Left renal pelvis (tissue), 4 donors: ENCODE measurements around the gene OR2V2. TPM values are rescaled to one million over a fixed set of nuclear protein-coding genes. Genes with fewer than 3 reads are reported as not detected.
A peak's percentile ranks its signal among the peaks of the same experiment; 100 is the strongest.

Source experiments
- DNase-seq, 4 donors: peaks; one replicate each; pipeline ENCODE4 v3.0.0-alpha.2; 2013; ENCODE audit warnings: low read depth in 4 of 4, low spot score in 3 of 4
- polyA plus RNA-seq, 4 donors: library from polyadenylated mRNA; unstranded; fragments of 120-200 nt; gene quantifications; one replicate each; pipeline ENCODE4 v1.2.1, GENCODE V29; 2013; ENCODE audit not compliant: insufficient read length in 4 of 4

OR2V2 gene
- polyA plus RNA-seq, 4 donors = 0.05 to 0.06 TPM; not detected in 2

DNA sequence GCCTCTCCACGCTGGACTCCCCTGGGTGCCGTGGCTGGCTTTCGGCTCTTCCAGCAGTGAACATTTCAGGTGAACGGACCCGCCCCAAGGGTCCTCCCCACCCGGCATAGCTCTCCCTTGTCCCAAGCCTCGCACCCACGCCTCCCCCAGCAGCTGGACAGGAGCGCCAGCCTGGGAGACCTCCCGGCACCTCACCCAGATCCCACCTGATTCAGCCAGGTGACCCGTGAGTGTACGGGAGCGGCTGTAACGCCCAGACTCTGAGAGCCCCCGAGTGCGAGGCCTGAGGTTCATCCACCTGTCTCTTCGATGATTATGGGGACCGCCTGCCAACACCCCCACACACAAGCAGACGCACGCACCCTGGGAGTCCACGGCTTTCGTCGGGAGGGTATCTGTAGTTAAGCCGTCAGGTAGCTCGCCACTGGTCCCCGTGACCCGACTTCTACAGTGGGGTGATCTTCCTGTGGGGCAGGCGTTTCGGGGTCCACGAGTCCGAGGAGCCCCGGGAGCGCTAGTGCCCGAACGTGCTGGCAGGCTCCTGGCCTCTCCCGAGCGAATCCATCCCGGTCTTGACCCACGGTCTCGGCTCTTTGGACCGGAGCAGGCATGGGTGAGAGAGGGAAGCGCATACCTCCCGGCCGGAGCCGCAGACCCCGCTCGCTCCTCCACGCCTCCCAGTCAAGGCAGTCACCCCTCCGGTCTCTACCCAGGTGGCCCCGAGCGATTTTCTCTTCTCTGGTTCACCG lies 42.8 kb downstream of the OR2V2 start:
- DNase-seq = no peak

DNA sequence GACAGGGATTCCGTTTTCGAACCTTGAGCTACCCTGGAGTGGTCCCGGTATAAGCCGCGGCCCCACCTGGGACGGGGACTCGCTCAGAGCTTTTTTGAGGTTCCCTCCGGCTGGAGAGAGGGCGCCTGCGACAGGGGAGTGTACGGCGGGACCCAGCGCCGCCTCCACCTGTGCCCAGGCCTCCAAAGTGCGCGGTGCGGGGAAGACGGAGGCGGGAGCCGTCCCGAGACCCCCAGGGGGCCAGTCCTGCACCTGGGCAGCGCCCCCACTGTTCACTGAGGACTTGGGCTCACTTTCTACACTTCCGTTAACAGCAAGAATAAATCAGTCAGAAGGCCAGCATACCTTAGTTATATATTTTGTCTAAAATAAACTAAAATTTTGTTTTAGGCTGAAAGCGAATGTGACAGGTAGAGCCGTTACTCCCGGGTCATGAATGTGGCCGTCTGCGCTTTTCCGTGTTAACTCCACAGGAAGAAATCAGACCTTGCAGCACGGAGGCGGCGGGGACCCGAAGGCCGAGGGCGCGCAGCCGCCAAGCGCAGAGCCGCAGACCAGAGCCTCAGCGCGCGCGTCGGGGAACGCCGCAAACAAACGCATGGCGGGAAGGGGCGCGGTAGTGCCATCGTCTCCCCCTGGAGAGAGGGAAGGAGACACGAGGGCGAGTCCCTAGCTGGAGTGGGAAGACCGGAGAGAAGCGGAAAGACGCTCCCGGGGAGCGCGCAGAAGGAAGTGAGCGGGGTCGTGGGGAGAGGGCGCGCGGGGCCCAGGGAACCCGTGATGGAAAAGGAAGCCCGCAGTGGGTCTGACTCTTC lies 43.5 kb downstream of the OR2V2 start:
- no peak for DNase-seq

DNA sequence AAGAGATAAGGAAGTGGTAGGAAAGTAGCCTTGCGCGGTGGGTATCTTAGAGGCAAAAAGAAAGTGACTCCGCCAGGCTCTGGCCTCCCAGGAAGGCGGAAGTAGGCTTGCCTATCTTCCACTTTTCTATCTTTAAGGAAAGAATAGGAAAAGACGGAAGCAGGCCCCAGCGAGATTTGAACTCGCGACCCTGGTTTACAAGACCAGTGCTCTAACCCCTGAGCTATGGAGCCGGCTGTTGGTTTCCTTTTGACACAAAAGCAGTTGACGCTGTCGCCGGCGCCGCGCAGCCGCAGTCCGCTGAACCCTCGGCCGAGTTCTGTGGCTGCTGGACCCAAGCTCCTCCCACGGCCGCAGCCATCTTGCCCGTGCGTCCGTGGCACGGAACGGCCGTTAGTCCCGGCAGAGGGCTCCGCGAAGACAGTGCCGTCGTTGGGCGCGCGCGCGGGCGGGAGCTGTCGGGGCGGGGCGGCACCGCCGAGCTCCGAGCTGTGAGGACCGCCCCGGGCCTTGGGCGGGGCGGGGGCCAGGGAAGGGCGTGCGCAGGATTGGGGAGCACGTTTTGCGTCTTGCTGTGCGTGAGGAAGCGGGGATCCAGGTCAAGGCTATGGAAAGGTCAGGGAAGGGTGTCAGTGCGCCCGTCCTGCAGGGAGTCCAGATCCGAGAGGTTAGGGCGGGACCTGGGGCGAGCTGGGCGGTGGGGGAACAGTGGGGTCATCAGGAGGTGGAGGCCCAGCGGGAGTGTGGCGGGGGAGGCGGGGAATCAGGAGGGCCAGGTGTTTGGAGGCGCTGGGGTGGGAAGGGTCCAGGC lies 44.3 kb downstream of the OR2V2 start:
- peak in 3 of 4 donors; percentile 87 to 90 (median 88) for DNase-seq

DNA sequence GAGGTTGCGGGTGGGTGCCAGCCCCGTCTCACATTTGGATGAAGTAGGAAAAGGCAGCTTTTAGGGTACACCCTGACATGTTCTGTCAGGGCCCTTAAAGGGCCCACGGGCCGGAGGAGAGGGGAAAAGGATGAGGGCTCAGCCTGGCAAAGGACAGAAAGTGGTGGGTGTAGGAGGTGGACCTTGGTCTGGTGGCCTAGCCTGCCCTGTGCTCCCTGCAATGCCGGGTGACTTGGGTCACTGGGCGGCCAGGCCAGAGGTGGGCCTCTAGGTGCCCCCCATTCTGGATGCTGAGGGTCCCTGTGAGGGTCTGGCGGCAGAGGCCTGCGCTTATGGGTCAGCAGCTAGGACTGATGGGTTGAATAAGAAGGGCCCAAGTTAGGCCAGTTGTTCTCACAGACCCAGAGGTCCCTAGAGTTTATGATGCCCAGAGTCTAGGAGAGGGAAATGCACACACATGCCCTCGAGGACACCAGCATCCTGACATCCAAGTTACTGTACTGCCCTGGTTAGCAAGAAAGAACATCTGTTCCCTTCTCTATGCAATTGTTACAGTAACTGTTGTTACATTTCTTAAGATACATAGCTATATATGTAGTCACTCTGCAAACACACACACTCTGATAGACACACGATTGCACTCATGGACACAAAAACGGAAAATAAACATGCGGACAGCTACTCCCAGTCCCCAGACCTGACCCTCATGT lies 45.1 kb downstream of the OR2V2 start:
- no peak for DNase-seq

DNA sequence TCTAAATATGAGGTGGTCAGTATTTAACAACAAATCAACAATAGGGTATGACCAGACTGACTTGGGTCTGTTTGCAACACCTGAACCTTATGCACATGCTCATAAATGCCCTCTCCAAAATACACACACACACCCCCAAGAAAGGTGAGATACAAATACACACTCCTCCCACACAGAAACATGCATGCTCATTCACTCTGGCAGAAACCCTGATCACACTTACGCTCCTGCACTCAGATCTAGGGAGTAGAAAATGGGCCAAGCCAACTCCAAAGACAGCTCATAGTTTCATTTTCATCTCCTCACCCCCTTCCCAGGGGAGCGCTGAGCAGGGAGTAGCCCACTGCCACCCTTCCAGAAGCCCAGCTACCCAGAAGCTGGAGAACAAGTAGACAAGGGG lies 46.3 kb downstream of the OR2V2 start:
- no peak for DNase-seq

DNA sequence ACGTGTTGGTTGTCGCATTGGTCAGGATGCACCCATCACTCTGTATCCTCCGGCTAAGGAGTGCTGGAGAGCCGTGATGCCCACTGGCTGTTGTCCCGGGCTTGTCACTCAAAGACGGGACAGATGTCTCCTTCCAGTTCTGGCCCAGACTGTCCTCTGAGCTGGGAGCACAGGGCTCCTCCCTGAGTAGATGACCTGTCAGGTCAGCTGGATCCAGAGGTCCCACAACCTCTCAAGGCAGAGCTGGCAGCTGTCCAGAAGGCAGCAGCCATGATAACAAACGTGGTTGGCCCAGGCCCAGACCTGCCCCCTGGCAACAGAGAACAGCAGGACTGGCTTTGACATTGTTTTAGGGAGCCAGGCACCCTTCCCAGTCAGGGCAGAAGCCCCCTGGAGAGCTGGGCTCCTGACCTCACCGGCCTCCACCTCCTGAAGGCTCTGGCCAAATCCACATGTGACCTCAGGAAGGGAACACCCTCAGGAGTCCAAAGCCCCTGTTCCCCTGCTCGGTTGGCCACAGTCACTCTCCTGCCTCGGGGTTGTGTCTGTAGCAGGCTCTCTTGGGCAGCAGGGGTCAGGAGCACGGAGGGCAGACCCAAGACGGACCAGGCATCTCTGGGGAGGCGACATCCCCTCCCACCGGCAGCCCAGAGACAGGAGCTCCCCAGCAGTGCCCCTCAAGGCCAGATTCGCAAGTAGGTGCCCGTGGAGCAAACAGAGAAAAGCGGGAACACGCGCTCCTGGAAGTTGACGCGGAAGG lies 47.3 kb downstream of the OR2V2 start:
- no peak for DNase-seq

DNA sequence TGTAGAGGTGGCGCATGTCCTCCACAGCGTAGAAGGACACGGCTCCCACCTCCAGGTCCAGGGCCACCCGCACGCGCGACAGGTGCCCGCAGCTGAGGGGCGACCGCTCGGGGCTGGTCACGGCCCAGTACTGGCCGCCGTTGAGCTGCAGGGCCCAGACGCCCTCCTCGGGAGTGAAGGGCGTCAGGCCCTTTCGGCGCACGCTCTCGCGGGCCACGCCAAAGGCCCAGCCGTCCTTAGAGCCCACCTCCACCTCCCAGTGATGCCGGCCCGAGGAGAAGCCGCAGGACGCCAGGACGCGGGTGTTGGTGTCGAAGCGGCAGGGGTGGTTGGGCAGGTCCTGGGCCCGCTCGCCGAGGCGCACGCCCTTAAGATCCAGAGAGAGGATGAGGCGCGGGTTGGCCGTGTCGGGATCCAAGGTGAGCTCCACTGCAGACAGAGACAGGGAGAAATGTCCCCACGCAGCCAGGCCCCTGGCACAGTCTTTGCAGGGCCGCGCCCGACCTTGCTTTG lies 47.9 kb downstream of the OR2V2 start:
- no peak for DNase-seq

DNA sequence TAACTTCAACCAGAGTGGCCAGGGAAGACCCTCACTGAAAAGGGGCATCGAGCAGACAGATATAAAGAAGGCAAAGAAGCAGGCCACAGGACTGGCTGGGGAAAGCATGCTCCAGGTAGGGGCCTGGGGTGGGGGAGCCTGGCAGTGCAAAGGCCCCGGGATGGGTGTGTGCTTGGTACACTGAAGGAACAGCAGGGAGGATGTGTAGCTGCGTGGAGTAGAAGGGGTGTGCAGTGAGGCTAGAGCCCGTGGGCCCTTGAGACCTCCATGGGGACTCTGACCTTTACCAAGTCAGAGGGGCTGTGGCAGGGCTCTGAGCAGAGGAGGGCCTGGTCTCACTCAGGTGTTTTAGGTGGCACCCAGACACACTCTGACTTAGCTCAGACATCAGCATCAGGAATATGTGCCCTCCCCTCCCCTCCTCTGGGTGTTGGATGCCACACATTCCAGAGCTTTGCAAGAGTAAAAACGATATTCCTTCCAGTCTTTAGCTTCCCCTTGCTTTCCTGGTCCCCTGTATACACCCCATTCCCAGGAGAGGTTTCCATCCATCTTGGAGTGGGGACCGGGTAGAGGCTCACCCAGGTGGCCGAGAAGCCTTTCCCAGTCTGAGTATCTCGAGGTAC lies 50.1 kb downstream of the OR2V2 start:
- no peak for DNase-seq

DNA sequence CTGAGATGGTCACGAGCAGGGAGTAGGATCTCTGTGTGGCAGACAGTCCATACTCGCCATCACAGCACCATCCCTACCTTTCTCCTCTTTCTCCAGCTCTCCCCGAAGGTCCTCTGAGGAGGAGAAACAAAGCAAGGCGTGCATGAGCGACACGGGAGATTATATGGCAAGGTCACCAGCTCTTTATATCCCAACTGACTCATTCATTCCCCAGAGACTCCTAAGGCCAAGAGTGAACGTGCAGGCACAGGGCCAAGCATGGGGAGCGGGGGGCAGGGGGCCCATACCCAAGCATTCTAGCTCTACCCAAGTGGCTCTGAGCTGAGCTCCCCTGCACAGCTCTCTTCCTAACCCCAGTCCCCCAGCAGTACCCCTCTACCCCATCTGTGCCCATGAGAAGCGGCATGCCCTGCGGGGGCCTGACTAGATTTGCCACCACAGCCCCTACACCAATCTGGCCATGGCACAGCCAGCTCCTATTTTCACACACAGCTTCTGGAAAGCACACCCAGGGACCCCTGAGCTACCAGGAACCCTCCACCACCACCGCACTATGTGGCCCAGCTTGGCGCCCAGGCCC lies 50.8 kb downstream of the OR2V2 start:
- no peak for DNase-seq

DNA sequence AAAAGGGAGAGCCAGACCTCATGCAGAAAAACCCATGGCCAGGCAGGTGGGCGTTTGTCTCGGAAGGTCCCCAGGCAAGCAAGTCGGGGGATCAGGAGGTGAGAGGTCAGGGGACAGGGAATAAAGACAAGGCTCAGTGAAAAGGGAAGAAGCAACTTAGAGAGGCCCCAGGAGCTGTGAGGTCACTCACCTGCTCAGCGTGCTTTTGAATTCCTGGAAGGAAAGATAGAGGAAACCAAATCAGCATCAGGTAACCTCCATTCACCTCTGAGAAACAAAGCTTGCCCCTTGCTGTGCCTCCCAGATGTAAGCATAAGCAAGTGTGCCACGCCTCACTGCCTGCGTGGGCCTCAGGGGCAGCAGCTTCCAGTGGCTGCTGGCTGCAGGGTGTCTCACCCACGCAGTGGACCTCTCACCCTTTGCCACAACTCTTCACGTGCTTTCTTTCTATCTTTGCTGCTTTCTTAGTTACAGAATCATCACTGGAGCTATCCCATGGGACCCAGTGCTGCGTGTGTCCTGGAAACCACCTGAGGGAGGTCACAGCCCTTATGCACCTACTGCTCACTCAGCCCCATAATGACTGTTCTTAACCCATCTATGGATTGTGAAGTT lies 51.6 kb downstream of the OR2V2 start:
- DNase-seq = no peak

DNA sequence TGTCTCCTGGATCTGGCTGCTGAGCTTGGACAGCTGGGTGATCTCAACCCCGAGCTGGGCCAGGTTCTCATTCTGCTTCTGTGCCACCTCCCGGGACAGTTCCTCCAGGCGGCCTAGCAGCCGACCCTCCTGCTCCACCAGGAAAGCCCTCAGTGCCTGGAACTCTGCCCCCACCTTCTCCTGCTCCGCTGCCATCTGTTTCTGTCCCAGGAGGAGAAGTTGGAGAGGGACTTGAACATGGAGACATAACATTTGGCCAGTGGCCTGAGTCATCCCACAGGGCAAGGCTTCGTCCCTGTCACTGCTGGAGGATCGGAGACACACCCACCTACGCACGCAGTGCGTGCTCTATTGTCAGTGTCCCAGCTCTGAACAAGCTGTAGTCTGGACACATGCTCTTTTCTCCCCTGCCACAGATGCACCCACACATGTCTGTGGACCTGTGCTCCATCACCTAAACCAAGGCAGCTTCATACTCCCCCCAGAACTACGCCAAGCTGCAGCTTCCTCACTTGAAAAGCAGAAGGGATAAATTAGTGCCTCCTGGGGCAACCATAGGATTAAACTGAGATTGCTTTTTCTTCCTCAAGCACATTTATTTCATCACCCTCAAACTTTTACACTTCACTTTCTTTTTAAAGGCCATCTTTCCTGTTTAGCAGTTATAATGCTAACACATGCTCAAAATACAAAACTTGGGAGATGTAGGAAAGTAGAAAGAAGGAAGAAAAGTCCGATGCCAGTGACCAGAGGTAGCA lies 52.7 kb downstream of the OR2V2 start:
- DNase-seq = no peak

DNA sequence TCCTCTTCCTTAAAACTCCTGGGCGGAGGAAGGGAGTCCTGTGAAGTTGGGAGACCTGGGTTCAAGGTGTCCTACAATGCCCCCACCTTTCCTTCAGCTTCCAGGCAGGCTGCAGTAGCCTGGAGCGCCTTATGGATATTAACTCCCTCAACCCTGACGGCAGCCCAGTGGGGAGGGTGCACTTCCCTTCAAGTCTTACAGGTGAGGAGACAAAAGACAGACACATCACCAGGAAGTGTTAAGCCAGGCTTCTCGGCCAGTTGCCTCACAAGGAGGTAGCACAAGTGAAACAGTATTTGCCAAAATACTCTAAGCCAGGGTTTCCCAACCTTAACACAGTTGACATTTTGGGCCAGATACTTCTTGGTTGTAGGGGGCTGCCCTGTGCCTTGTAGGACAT lies 53.4 kb downstream of the OR2V2 start:
- no peak for DNase-seq

DNA sequence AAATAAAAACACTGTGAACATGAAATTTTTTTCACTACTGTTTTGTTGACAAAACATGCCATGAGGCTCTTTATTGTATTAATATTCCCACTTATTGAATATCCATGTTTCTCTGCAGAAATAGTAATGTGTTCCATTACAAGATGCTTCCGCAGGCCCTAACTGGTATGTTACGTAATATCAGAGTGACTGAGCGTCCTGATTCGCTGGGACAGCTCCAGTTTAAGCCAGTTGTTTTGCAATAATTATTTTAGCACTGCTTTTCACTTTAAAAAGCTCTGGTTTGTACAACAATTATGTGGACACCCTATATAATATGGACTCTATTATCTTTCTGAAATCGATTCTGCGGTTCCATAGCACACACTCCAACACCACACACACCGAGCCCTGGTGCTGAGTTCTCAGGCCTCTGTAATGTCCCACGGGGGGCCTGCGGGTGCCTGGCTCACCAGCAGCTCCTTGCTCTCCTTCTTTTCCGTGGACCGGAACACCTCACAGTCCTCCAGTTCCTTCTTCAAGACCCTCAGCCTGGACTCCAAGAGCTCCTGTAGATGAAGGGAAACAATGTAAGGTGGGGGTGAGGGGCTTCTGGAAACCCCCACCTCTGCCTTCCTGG lies 55.8 kb downstream of the OR2V2 start:
- DNase-seq = no peak

DNA sequence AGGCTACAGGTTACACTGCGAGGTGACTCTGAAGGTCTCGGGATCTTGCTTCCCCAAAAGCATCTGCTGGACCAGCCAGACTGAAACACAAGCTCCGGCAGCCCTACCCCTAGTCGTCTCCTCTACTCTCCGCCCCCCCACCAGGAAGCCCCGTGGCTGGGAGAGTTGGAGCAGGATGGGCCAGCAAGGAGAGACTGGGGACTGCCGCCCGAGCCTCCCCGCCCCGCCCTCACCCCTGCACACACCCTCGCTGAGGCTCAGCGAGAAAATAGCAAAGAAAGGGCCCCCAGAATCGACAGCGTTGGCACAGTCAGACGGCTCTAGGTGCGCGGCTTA lies 56.4 kb downstream of the OR2V2 start:
- no peak for DNase-seq

DNA sequence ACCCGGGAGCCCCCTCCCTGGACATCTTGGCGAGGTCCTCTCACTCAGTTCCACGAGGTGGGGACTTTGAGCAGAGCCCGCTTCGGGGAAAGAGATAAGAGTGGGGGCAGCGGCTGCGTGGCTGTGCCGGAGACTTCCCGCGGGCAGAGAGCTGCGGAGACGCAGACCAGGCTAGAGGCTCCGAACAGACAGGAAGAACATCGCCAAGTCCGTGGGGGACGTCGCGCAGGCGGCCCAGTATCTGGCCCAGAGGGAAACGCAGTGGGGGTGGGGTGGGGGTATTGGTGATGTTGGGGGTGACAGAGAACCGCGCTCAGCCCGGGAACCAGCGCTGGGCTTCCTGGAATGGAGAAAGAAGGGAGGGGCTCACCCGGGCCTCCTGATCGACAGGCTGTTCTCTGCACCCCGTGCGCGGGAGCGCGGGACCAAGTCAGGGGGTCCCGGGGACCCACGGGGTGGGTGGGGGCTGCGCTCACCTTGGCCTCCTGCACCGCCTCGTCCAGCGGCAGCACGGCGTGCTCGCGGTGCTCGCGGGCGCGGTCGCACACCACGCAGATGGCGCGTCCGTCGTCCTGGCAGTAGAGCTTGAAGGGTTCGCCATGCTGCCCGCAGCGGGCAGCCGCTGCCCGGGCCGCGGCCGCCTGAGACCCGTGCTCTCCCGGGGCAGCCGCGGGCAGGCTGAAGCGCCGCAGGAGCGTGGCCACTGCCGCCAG lies 56.9 kb downstream of the OR2V2 start:
- DNase-seq = no peak

DNA sequence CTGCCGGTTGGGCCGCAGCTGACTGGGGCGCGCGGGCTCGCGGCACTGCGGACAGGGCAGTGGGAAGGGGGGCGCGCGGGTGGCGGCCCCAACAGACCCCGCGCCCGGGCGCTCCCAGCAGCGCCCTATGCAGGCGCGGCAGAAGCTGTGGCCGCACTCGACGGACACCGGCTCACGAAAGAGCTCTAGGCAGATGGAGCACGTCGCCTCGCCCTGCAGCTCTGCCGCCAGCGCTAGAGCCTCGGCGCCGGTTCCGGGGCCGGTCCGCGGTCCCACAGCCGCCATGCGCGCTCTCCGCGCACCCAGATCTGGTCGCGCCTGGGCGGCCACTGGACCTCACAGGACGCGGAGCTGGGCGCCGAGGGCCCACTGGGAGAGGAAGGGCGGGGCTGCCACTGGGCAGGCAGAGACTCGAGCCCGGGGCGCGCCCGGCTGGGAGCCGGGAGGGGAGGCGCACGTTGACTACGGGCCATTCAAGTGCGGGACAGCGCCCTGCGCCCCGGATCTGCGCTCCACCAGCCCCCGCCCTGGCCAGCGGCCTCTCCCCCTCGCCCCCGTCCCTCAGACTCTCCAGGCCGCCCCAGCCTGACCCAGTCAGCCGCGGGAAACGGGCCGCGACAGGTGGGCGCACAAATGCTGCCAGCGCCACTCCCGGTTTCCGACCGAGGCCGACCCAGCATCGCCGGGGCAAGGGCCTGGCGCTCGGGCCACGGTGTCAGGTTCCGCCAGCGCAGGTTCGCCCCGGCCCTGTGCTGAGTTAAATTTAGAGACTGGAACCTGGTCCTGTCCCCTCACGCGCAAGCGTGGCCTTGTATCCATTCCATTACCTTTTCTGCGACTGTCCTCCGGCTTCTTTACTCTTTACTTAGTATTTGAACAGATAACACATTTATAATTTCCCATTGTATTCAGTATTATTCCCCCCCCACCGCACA lies 57.7 kb downstream of the OR2V2 start, which contains the start of gene TRIM7:
Gene TRIM7, minus strand, starts transcription at position 371 of the 935 bp plus-strand sequence. Its CDS starts 86 bp downstream, at position 285.
- no peak for DNase-seq
